HG02588 (cell line): Measurements from ENCODE around the gene NOL4L.
"Not testable (repeated sequence)": the region's sequence is repeated elsewhere in the genome, so short reads cannot be mapped to it uniquely, and the experiment has no call there.

ENCODE experiments used
- ATAC-seq: cut with Tn5 transposase; IDR thresholded peaks from one replicate; pipeline ENCODE4 v1.9.1; 2021; ENCODE audit warnings: mild to moderate bottlenecking, moderate library complexity; ENCODE audit not compliant: unreplicated experiment

NOL4L gene

DNA sequence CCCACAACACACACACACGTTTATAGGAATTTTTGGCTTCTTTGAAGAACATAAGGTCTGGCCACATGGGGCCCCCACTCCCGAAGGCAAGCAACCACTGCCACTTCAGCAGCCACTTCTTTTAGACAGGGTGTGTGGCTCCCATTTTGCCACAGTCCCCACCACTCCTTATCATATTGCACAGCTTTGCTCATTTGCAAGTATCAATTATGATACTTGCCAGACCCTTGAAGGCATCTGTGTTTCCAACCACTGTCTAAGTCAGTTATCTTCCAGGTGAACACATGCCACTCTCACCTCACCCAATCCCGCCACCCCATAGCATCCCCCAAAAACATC lies 73.1 kb downstream of the NOL4L start:
- ATAC-seq: no peak

DNA sequence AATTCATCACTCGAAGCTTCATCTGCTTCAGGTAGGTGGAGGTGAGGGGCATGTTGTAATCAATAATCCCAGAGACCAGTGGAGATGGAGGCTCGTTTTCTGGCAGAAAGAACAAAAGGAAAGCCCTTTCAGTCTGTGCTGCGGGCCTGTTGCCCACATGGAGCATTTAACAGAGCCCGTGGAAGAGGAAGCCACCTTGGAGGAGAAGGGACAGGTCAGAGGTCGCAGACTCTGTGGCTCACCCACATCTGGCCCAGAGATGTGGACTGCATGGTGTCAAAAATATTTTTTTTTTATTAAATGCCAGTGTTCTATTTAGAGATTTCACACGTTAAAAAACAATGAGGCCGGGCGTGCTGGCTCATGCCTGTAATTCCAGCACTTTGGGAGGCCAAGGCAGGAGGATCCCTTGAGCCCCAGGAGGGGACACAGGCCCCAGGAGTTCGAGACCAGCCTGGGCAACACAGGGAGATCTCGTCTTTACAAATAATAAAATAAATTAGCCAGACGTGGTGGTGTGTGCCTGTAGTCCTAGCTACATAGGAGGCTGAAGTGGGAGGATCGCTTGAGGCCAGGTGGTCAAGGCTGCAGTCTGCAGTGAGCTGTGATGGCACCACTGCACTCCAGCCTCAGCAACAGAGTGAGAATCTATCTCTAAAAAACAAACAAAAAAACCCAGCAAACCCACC lies 73.6 kb downstream of the NOL4L start:
- no peak for ATAC-seq

DNA sequence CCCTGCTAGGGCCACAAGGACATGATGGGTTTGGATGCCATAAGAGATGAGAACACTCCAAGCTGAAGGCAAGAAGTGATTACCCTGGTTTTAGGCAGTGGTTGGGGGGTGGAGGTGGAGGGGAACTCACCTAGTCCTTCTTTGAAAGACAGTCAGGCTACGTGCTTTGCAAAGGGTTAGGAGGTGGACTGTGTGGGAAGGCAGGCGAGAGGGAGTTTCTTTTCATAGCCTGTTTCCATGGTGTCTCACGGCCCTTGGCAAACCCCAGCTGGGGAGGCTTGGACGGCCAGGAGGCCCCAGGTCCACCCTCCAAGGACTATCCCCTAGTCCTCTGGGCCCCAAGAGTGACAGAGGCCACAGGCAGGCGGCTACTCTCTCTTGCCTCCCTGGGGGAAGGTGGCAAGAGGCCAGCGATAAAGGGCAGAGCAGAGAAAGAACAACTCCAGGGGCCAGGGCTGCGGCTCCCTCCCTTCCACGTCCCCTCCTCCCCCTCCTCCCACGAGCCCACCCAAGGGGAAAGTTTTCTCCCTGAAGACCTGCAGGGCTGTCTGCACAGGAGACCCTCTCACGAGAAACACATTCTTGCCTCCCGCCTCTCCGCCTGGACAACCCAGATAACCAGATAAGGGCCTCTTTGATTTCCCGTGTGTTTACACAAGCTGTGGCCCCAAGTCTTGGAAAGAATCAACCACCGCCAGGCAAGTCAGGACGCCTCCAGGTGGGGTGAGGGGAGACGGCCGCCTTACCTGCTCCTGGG lies 74.4 kb downstream of the NOL4L start:
- no peak for ATAC-seq

DNA sequence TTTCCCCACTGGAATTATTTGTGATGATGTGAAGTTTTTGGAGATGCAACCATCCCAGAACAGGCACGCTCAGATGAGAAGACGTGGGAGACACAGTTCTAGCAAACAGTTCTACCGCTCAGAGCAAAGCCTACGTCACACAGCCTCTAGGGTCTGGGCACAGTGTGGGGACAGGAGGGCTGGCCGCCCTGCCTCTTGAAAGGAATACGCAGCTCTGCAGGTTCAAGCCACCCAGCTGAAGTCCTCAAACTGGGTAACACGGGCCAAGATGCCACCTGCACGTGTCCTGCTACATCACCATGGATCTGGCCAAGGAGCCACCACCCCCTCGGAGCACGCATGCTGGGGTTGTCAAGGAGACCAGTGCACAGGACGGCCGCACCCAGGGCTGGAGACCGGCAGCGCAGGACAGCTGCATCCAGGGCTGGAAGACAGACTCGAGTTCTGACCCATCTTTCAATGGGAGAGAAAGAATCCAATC lies 75.0 kb downstream of the NOL4L start:
- no peak for ATAC-seq

DNA sequence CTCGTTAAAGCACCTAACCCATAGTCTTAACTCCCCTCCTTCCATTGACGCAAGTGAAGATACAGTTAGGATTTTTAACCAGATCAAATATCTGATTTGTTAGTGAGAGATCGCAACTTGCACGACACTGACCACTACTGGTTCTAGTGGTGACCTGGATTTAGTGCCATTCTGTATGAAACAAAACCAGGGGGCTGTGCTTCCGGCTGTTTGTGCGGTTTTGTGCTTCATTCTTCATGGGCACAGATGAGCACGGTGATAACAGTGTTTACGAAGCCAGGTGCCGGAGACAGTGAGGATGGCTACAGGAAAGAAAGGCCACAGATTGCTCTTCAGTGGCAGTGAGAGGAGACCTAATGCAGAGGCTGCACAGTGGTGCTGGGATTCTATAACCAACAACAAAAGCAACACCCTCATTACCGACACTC lies 75.5 kb downstream of the NOL4L start:
- ATAC-seq: no peak

DNA sequence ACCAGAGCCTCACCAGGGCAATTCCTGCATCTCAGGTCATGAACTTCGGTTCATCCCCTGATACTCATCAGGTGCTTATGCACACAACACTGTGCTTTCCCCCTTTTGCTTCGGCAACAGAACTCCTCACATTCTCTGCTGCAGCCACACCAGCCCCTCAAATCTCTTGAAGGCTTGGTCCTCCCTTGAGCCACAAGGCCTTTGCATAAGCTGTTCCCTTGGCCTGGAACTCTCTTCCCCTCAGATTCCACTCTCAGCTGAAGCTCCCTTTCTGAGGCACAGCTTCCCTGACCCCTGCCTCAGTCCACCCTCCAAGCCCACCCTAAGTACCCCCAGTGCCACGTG lies 76.4 kb downstream of the NOL4L start:
- no peak for ATAC-seq

DNA sequence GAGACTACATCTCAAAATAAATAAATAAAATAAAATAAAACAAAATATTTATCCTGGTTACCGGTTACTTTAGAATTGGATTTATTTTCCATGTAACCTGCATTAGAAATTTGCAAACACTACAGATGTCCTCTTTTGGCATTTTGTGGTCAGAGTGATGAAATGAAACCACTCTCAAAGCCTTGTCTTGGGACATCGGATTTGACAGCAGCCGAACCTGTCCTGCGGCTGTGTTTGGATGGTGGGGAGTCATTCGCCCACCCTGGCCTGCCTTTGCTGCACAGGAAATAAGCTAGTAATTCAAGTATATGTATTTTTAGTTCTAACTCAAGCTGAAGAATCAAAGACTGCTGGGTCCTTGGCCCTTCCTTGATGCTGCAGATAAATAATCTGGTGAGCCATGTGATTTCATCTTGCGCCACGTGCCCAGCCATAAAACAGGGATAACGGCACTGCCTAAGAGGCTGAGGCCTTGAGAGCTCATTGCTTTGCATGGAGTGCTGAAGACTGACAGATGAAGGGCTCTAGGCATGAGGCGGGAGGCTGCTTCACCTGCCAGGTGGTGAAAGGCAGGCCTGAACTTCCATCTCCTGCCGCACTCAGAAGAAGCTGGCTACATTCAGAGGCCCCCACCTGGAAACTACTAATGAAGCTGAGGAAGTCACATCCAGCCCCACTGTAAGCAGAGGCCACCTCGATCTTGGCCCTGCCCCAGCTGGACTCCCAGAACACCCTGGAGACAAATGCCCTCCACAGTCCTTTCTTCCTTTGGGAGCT lies 76.9 kb downstream of the NOL4L start:
- ATAC-seq: no peak

DNA sequence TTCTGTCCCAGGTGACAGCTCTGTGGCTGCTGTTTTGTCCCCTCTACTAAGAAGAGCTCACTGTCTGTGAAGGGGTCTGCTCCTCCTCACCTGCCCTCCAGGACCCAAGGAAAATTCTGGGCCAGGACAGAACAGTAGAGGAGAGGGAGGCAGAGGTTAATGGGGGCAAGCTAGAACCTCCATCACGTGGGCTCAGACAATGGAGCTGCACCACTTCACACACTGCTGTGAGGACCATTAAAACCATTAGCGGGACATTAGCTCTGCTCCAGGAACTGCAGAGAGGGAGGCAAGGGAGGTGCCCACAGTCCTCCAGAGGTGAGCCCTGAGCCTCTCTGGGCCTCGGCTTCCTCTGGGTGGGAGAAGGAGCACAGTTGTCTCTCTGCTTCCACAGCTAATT lies 78.4 kb downstream of the NOL4L start:
- no peak for ATAC-seq

DNA sequence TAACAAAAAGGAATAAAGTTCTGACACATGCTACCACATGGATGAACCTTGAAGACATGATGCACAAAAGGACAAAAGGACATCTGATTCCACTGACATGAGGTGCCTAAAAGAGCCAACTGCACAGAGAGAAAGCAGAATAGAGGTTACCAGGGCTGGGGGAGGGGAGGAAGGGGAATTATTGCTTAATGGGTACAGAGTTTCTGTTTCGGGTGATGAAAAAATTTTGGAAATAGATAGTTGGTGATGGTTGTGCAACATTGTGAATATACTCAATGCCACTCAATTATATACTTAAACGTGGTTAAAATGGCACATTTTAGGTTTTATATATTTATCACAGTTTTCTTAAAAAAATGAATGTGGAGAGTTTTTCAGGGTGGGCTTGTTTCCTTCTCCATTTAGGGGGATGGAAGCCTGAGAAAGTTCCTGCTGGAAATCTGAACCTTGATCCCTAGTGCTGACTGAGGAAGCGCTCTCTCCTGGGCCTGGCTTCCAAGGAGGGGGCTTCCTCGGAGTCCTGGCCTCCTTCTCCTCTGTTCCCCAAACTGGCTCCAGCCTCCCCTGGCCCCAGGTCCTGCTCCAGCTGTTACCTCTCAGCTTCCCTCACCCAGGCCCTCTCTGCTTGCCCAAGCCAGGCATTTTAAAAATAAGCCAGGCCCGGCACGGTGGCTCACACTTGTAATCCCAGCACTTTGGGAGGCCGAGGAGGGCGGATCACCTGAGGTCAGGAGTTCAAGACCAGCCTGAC lies 79.2 kb downstream of the NOL4L start:
- no peak for ATAC-seq

DNA sequence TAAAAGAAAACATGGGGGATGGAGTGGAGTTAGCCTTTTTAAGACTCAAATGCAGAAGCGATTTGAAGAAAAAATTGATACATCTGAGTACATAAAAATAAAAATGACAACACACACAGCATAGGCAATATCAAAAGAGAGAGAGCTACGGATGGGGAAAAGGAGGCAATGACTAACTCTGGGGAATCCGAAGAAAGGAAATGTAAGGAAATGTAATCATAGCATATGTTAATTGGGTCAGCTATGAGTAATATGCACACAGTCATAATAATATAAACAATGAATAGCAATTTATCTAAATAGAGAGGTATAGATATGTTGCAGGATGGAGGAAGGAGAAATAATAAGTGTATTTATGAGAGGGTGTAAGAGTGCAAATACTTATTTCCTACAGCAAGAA lies 83.4 kb downstream of the NOL4L start:
- no peak for ATAC-seq

DNA sequence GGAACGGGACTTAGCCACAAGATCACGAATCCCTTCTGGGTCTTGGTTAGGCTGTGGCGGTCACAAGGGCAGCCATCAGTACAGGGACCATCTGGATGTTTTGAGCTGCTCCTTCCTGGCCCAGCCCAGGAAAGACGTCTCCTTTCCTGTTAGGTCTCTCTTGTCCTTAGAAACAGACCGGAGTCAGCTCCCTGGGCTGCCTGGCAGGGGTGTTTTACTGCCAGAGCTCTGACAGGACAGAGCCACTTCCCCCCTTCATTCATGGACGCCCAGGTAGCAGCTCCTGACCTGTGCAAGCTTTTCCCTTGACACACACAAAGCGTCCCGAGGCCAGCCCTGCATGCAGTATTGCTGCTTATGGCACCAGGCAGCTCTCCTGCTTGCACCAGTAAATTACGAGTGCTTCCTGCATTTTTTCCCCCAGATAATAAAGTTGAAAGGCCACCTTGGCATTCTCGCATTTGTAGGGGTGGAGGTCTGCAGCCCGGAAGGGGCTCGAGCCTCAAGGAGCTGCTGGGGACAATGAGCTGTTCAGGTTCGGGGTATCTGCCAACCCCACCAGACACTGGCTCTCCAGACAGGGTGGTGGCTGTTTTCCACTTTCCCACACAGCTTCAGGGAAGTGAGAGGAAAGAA lies 87.4 kb downstream of the NOL4L start:
- no peak for ATAC-seq

DNA sequence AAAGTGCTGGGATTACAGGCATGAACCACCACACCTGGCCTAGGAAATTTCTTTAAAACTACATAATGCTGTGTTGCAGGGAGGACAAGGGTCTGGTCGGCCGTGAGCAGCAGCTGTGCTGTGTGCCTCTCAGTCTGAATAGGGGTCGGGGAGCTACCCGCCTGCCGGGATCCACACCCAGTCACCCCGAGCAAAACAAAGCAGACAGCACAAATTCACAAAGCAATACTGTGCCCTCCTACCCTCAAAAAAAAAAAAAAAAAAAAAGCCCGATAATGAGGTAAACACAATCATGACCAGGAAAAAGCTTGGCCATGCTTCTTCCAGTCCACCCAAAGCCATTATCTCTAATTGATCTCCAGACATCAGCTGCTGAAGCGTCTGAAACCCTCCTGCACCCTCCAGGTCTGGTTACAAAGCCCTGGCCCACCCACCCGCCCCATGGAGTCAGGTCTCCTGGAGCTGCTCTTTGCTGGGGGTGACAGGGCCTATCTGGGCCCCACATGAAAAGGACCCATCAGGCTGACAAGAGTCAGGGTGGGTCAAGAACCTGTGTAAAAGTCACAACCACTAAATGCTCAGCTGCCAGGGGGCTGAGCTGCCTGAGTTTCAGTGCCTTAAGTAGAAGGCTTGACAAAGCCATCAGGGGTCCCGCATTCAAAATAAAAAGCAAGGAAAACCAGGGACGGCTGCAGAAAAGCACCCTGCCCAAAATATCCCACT lies 88.2 kb downstream of the NOL4L start:
- no peak for ATAC-seq

DNA sequence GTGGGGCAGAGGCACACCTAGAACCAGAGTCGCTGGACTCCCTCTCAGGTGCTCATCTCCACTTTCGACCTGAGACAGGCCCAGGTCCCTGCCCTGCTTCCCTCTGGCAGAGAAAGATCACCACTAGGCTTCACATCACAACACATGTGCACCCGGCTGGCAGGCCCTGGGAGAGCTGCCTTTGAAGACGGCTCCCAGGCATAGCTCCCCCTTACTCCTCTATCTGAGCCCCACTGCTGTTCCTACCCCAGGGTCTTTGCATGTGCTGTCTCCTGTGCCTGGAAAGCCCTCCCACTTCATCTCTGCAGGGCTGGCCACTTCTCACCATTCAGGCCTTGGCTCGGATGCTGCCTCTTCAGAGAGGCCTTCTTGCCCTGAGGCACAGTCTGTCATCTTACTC lies 89.2 kb downstream of the NOL4L start:
- ATAC-seq: no peak

DNA sequence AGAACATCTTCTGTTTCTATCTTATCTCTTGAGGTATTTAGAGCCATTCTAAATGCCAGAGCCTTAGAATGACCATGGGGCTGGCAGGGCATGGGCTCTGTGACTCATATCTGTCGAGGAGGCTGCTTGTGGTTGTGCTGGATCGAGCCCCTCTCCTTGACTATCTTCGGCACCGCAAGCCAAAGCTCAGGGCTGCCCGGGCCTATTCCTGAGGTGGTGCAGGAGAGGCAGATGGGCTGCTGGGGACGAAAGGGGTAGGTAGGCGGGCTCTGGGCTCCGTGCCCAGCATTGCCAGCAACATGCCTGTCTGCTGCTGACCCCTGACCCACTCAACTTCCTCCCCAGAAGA lies 89.9 kb downstream of the NOL4L start:
- ATAC-seq: no peak

DNA sequence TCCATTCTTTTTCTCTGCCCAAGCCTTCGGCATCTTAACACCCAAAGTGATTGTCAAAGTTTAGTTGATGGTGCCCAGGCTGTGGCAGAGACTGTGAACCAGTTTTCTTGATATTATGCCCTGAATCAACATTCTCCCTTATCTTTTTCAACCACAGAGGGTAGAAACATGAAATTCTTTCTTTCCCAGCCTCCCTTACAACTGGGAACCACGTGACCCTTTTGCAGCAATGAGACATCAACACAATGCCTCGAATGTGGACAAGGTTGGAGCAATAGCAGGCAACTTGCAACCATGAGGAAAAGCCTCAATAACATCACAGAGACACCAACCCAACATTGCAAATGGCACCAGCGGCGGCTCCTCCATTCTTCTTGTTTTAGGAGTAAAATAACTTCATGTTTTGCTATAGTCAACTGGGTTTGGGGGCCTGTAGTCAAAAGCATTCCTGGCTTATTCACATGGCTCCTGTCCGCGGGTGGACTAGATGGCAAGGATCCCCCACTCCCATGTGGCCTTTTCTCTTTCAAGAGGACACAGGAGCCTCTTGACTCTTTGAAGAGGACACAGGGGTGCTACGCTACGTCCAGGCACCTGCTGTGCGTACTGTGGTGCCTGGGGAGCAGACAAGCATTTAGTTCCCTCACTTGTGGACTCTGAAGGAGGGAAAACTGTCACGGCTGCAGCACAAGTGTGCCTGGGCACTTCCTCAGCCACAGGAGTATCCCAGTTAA lies 90.5 kb downstream of the NOL4L start:
- ATAC-seq: no peak

DNA sequence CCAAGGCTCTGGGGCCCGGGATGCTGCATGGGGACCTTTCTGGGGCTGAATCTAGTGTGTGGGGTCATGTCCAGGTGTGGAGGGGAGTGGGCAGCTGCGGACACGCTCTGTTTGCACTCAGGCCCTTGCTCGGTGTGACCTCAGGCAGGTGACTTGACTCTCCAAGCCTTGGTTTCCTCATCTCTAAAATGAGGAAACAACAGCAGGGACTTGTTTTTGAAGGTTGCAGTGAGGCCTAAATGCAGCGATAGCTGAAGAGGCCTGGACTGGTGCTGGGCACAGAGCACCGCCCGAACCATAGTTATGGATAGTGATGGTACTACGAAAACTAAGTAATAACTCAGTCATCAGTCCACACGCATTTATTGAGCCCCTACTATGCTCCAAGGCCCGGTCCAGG lies 91.8 kb downstream of the NOL4L start:
- ATAC-seq: no peak

DNA sequence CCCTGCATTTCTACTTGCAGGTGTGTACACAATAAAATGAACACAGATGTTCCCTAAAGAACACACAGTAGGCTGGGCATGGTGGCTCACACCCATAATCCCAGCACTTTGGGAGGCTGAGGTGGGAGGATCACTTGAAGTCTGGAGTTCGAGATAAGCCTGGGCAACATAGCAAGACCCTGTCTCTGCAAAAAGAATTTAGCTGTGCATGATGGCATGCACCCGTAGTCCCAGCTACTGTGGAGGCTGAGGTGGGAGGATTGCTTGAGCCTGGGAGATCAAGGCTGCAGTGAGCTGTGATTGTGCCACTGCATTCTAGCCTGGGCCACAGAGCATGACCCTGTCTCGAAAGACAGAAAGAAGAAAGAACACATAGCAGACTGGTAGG lies 93.4 kb downstream of the NOL4L start:
- not testable (repeated sequence) for ATAC-seq

DNA sequence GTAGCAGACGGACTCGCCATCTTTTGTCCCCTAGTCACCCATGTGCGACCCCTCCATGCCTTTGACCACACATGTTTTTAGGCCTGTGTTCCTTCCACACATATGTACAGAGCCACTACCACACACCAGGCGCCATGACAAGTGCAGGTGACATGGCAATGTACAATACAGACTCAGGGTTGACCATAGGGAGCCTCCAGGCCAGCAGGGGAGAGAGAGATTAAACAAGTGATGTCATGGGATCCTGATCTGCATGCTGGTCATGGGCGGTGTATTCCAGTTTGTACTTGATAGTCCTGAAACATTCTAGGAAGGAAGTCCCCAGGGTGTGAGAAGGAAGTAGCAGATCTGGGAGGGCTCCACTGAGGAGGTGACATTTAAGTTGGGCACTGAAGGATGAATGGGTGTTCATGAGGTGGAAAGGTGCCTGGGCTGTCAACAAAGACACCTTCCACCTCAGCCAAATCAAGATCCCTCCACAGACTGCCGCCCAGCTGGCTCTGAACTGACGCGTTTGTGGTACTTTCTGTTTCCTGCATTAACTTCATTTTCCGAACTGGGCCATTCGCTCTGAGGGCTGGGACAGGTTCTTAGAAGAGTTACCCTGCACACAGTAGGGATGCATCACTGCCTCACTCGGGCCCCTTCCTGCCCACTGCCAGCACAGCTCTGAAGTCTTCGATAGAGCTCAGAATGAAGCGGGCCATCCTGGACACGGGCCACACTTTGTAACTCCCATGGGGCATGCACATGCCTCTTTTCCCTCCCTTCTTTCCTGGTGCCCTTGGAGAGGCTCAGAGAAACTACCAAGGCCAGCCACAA lies 94.0 kb downstream of the NOL4L start:
- ATAC-seq: no peak
